ENCODE data around the gene HOXC4. TPM values are rescaled to one million over a fixed set of nuclear protein-coding genes. Genes with fewer than 3 reads are reported as not detected.
A peak's percentile ranks its signal among the peaks of the same experiment; 100 is the strongest.

Gene HOXC4
- total RNA-seq, 1 donor from 2014 or later: 67.4 TPM

GRCh38 chr12:54045868-54046521, 7.6 kb upstream of the HOXC4 start:
- peak overlapping the region; percentile 98 for H3K27ac Mint-ChIP-seq
- no peak for TF ChIP-seq CTCF (IDR thresholded peaks at IDR 0.05; ENCODE audit: unreplicated experiment)
- no peaks in the 10 kb centered on the region for H3K36me3 Mint-ChIP-seq
- H3K4me1 Mint-ChIP-seq: peaks cover 94% of the 10 kb centered on the region
- H3K27me3 Mint-ChIP-seq (ENCODE audit: low read depth): peaks cover 42% of the 10 kb centered on the region
- no peak for DNase-seq (ENCODE audit: low spot score in 2 of 2, unreplicated experiment in 2 of 2)
- H3K9me3 Mint-ChIP-seq: no peaks in the 10 kb centered on the region
- H3K4me3 Mint-ChIP-seq: peak overlapping the region; percentile 72

- H3K27ac Mint-ChIP-seq: peak overlapping the region; percentile 98
- peak overlapping the region; percentile 72 for H3K4me3 Mint-ChIP-seq
- H3K27me3 Mint-ChIP-seq (ENCODE audit: low read depth): peaks cover 47% of the 10 kb centered on the region
- H3K9me3 Mint-ChIP-seq: no peaks in the 10 kb centered on the region
- no peaks in the 10 kb centered on the region for H3K36me3 Mint-ChIP-seq
- no peak for TF ChIP-seq CTCF (IDR thresholded peaks at IDR 0.05; ENCODE audit: unreplicated experiment)
- peaks cover 95% of the 10 kb centered on the region for H3K4me1 Mint-ChIP-seq
- DNase-seq (ENCODE audit: low spot score in 2 of 2, unreplicated experiment in 2 of 2): peak in 1 of 2 experiments; percentile 51
These were observed 6.9 kb upstream of the HOXC4 start for GRCh38 chr12:54046809-54047159.

- no peak for TF ChIP-seq CTCF (IDR thresholded peaks at IDR 0.05; ENCODE audit: unreplicated experiment)
- Mint-ChIP-seq H3K36me3 (no peaks in the 10 kb centered on the region), H3K4me1 (peaks cover 96% of the 10 kb centered on the region), H3K27ac (peak overlapping the region; percentile 98), H3K27me3 (ENCODE audit: low read depth) (peaks cover 48% of the 10 kb centered on the region), H3K9me3 (no peaks in the 10 kb centered on the region), H3K4me3 (peak overlapping the region; percentile 72)
- peak in 1 of 2 experiments; percentile 48 for DNase-seq (ENCODE audit: low spot score in 2 of 2, unreplicated experiment in 2 of 2)
These were observed 6.3 kb upstream of the HOXC4 start for GRCh38 chr12:54047160-54047963.

GRCh38 chr12:54047964-54048303, 5.7 kb upstream of the HOXC4 start:
- peak in 1 of 2 experiments; percentile 46 for DNase-seq (ENCODE audit: low spot score in 2 of 2, unreplicated experiment in 2 of 2)
- Mint-ChIP-seq H3K27ac (peak overlapping the region; percentile 96), H3K36me3 (no peaks in the 10 kb centered on the region), H3K9me3 (no peaks in the 10 kb centered on the region), H3K4me1 (peaks cover 96% of the 10 kb centered on the region), H3K27me3 (ENCODE audit: low read depth) (peaks cover 50% of the 10 kb centered on the region), H3K4me3 (peak overlapping the region; percentile 72)
- TF ChIP-seq CTCF (IDR thresholded peaks at IDR 0.05; ENCODE audit: unreplicated experiment): no peak

GRCh38 chr12:54048406-54049093, 5.1 kb upstream of the HOXC4 start:
- H3K27me3 Mint-ChIP-seq (ENCODE audit: low read depth): peaks cover 50% of the 10 kb centered on the region
- H3K4me1 Mint-ChIP-seq: peaks cover 96% of the 10 kb centered on the region

More at GRCh38 chr12:54048406-54049093, 5.1 kb upstream of the HOXC4 start:
- no peak for TF ChIP-seq CTCF (IDR thresholded peaks at IDR 0.05; ENCODE audit: unreplicated experiment)
- DNase-seq (ENCODE audit: low spot score in 2 of 2, unreplicated experiment in 2 of 2): no peak
- Mint-ChIP-seq H3K9me3 (no peaks in the 10 kb centered on the region), H3K27ac (peak overlapping the region; percentile 96), H3K36me3 (no peaks in the 10 kb centered on the region), H3K4me3 (peak overlapping the region; percentile 72)

All from mesothelial cell of epicardium (in vitro differentiated cells).